GM15510 (cell line): ENCODE data around the gene NSUN2.

Experiments used
- POLR2A ChIP-seq: IDR thresholded peaks from 3 replicates; pipeline ENCODE4 v1.6.1; 2011; ENCODE audit warnings: borderline replicate concordance; ENCODE audit not compliant: insufficient read length; ENCODE audit errors: extremely low read depth

The NSUN2 gene

GRCh38 chr5:6557807-6558575 is 74.9 kb downstream of the NSUN2 start:
- no peak for TF ChIP-seq POLR2A

GRCh38 chr5:6556802-6557102 is 76.1 kb downstream of the NSUN2 start:
- no peak for TF ChIP-seq POLR2A

GRCh38 chr5:6556089-6556801 is 76.6 kb downstream of the NSUN2 start:
- TF ChIP-seq POLR2A, result no peak

DNA sequence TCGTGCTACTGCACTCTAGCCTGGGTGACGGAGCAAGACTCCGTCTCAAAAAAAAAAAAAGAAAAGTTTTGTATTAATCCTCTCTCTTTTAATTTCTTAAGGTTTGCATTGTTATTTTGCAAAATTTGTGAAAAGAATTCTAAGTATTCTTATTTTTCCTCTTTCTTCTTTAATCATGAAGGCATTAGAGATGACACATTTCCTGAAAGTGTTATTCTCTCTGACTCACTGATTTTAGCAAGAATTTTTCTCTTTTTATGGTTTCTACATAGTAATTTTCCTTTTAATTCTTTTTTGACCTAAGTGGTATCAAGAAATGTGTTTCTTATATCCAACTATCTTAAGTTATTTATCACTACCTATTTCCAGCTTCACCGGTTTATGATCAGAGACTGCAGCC is 78.0 kb downstream of the NSUN2 start:
- no peak for TF ChIP-seq POLR2A

- TF ChIP-seq POLR2A, result no peak
Measured at GRCh38 chr5:6553972-6554371, 78.9 kb downstream of the NSUN2 start.

GRCh38 chr5:6552612-6553011 is 80.2 kb downstream of the NSUN2 start:
- no peak for TF ChIP-seq POLR2A

DNA sequence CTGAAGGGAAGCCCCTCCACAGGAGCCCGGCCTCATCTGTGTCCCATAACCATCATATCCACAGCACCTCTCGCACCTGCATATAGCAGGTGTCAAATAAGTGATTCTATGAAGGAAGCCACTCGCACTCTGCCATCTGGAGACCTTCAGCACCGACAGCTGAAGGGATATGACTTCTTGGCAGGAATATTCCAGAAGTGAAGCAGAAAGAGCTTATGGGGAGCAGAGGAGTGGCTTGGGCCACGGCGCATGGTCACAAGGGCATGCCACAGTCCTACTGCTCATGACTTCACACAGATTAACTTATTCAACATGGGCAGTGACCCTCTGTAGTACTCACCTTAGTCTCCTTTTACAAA is 80.9 kb downstream of the NSUN2 start:
- no peak for TF ChIP-seq POLR2A

DNA sequence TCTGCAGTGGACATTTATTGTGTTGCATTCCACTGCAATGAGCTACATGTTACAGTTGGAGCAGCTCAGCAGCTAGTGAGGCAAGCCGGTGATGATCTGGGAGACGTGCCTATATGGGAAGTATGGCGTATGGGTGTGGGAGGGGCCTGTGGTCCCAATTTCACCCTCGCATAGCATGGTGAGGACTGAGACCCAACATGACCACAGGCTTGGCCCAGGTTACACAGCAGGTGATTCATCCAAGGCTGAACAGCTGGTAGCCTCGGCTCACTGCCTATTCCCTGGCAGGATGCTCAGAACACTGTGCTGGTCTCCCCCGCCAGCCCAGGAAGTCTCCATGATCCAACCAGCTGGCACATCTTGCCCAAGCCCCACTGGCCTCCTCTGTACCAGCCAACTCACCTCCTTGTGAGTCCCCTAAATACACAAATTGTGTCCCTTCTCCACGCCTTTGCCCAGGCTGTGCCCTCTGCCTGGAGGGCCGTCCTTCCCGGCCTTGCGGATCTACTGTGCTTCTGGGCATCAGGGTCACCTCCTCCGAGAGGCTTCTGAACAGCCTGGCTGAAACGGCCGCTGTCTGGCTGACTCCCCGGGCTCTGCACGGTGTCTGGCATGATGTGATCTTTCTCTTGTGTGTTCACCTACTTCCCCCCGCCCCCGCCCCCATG is 81.4 kb downstream of the NSUN2 start:
- no peak for TF ChIP-seq POLR2A

DNA sequence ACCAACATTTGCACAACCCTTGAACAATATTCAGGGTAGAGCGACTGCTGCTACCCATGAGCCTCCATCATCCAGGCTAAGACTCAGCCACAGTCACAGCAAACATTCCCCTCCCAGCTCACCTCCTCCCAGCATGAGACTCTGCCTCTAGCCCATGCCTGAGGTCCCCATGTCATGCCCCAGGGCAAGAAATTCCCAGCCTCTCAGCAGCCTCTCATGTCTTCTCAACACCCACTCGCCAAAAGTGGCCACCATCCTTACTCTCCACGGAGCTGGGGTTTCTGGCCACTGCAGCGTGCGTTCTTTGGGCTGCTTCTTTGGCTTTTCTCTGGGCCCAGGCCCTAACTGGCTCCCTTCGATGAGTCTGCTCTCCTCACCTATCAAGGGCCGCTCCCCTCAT is 82.2 kb downstream of the NSUN2 start:
- no peak for TF ChIP-seq POLR2A
